Parathyroid adenoma (tissue), 2 donors: Measurements from ENCODE around the gene DAZAP1.

Experiments
- H2AFZ ChIP-seq: fragments of 300-600 bp; sonication (generic); one replicate; pipeline ENCODE4 v1.7.0; 2017; ENCODE audit warnings: antibody characterized with exemption, mild to moderate bottlenecking
- H3K27ac ChIP-seq: fragments of 300-600 bp; sonication (generic); one replicate; pipeline ENCODE4 v1.7.0; 2017
- H3K27me3 ChIP-seq: fragments of 300-600 bp; sonication (generic); one replicate; pipeline ENCODE4 v1.7.0; 2017; ENCODE audit warnings: low read length; ENCODE audit not compliant: control insufficient read depth, insufficient read depth
- H3K36me3 ChIP-seq: fragments of 300-600 bp; sonication (generic); one replicate; pipeline ENCODE4 v1.7.0; 2017; ENCODE audit warnings: low read length; ENCODE audit not compliant: control insufficient read depth, insufficient read depth
- H3K4me1 ChIP-seq: fragments of 300-600 bp; sonication (generic); one replicate; pipeline ENCODE4 v1.7.0; 2017; ENCODE audit warnings: control low read depth
- H3K4me2 ChIP-seq: fragments of 300-600 bp; sonication (generic); one replicate; pipeline ENCODE4 v1.7.0; 2017; ENCODE audit warnings: low read length
- H3K4me3 ChIP-seq: fragments of 300-600 bp; sonication (generic); one replicate; pipeline ENCODE4 v1.7.0; 2017; ENCODE audit warnings: low read depth, low read length
- H3K79me2 ChIP-seq: fragments of 300-600 bp; sonication (generic); one replicate; pipeline ENCODE4 v1.7.0; 2017; ENCODE audit warnings: control low read depth
- H3K9ac ChIP-seq: fragments of 300-600 bp; sonication (generic); one replicate; pipeline ENCODE4 v1.7.0; 2017; ENCODE audit warnings: mild to moderate bottlenecking
- H3K9me3 ChIP-seq: fragments of 300-600 bp; sonication (generic); one replicate; pipeline ENCODE4 v1.7.0; 2017; ENCODE audit warnings: low read length; ENCODE audit not compliant: control insufficient read depth
- TF ChIP-seq, protein P1 (sequence below): fragments of 300-600 bp; sonication (generic); IDR thresholded peaks from one replicate; pipeline ENCODE4 v1.7.0; 2017; ENCODE audit warnings: antibody characterized with exemption, mild to moderate bottlenecking
- donor health status: primary hyperparathyroidism.

Gene DAZAP1

DNA sequence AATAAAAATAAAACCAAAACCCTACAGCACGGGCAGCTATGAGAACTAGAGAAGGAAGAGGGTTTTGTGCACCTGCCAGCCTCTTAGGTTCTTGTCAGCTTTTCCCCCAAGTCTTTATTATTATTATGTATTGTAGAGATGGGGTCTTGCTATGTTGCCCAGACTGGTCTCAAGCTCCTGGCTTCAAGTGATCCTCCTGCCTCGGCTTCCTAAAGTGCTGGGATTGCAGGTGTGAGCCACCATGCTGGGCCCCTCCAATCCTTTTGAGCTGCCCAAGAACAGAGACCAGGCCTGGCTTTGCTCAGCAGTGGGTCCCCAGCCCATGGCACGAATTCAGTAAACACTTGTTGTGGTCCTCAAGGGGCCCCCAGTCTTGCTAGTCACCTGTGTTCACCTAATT, 25.1 kb upstream of the DAZAP1 start:
- no peak overlapping the region for H3K4me2 ChIP-seq
- no peaks in the 10 kb centered on the region for H3K9me3 ChIP-seq
- H3K27ac ChIP-seq: no peak overlapping the region
- TF ChIP-seq, protein P1, sequence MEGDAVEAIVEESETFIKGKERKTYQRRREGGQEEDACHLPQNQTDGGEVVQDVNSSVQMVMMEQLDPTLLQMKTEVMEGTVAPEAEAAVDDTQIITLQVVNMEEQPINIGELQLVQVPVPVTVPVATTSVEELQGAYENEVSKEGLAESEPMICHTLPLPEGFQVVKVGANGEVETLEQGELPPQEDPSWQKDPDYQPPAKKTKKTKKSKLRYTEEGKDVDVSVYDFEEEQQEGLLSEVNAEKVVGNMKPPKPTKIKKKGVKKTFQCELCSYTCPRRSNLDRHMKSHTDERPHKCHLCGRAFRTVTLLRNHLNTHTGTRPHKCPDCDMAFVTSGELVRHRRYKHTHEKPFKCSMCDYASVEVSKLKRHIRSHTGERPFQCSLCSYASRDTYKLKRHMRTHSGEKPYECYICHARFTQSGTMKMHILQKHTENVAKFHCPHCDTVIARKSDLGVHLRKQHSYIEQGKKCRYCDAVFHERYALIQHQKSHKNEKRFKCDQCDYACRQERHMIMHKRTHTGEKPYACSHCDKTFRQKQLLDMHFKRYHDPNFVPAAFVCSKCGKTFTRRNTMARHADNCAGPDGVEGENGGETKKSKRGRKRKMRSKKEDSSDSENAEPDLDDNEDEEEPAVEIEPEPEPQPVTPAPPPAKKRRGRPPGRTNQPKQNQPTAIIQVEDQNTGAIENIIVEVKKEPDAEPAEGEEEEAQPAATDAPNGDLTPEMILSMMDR: no peak
- H3K4me1 ChIP-seq: peaks cover 4% of the 10 kb centered on the region
- H2AFZ ChIP-seq: no peak overlapping the region
- no peaks in the 10 kb centered on the region for H3K36me3 ChIP-seq
- no peak overlapping the region for H3K9ac ChIP-seq
- H3K79me2 ChIP-seq: peaks cover 22% of the 10 kb centered on the region
- no peaks in the 10 kb centered on the region for H3K27me3 ChIP-seq
- H3K4me3 ChIP-seq: no peak overlapping the region

GRCh38 chr19:1383017-1383311, 24.4 kb upstream of the DAZAP1 start:
- H3K9ac ChIP-seq: no peak overlapping the region
- no peaks in the 10 kb centered on the region for H3K9me3 ChIP-seq
- TF ChIP-seq, protein P1: no peak
- H3K4me3 ChIP-seq: no peak overlapping the region
- no peaks in the 10 kb centered on the region for H3K36me3 ChIP-seq
- H3K27me3 ChIP-seq: no peaks in the 10 kb centered on the region
- H2AFZ ChIP-seq: no peak overlapping the region
- H3K79me2 ChIP-seq: peaks cover 22% of the 10 kb centered on the region
- no peak overlapping the region for H3K27ac ChIP-seq
- no peak overlapping the region for H3K4me2 ChIP-seq
- peaks cover 4% of the 10 kb centered on the region for H3K4me1 ChIP-seq

GRCh38 chr19:1383312-1384084, 23.9 kb upstream of the DAZAP1 start, which contains the start of gene NDUFS7:
Gene NDUFS7, plus strand, starts transcription at chr19:1383907. Its CDS starts 20 bp downstream, at chr19:1383927.
- Histone ChIP-seq H3K36me3 (no peaks in the 10 kb centered on the region), H2AFZ (peak within 1 kb of the TSS; percentile 87), H3K27me3 (no peaks in the 10 kb centered on the region), H3K4me2 (peak within 1 kb of the TSS; percentile 71), H3K79me2 (peaks cover 22% of the 10 kb centered on the region), H3K9ac (peak within 1 kb of the TSS; percentile 75), H3K27ac (peak within 1 kb of the TSS; percentile 83), H3K9me3 (no peaks in the 10 kb centered on the region), H3K4me3 (peak within 1 kb of the TSS; percentile 83), H3K4me1 (peaks cover 4% of the 10 kb centered on the region)
- TF ChIP-seq, protein P1: no peak

GRCh38 chr19:1384085-1384462, 23.3 kb upstream of the DAZAP1 start:
- Histone ChIP-seq H3K9me3 (no peaks in the 10 kb centered on the region), H3K9ac (peak overlapping the region; percentile 75), H3K4me3 (peak overlapping the region; percentile 83), H3K27ac (peak overlapping the region; percentile 83), H3K4me2 (peak overlapping the region; percentile 71), H2AFZ (peak overlapping the region; percentile 87), H3K27me3 (no peaks in the 10 kb centered on the region), H3K36me3 (no peaks in the 10 kb centered on the region), H3K79me2 (peaks cover 22% of the 10 kb centered on the region), H3K4me1 (peaks cover 4% of the 10 kb centered on the region)
- TF ChIP-seq, protein P1: no peak
